Fibroblast of mammary gland (primary cell): Measurements from ENCODE around the gene TMEM163.
"Not testable (repeated sequence)": the region's sequence is repeated elsewhere in the genome, so short reads cannot be mapped to it uniquely, and the experiment has no call there.

Source experiments
- DNase-seq: peaks from one replicate; pipeline ENCODE4 v3.0.0-alpha.2; 2010; ENCODE audit warnings: low read depth
- H3K4me3 ChIP-seq: 2 replicates; pipeline ENCODE4 v1.5.1; 2011; ENCODE audit warnings: low read depth, mild to moderate bottlenecking, low read length, moderate library complexity; ENCODE audit not compliant: control insufficient read depth
- CTCF ChIP-seq: conservative IDR thresholded peaks from 2 replicates; pipeline ENCODE4 v1.5.1; 2011; ENCODE audit warnings: low read depth, low read length, inconsistent platforms; ENCODE audit not compliant: control insufficient read depth, insufficient read depth

The TMEM163 gene

DNA sequence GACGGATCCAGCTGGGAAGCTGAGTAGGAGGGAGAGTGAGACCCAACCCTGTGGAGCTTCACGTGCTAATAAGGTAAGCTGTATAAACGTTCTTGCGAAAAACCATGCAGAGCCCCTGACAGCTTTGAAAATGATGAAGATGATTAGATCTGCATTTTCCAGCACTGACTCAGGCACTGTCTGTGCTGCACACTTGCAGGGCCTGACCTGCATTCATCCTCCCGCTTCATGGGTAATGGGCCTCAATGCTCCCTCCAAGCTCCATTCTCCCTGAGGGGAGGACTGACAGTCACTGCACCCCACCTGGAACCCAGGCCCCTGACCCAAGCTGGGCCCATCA is 205.4 kb downstream of the TMEM163 start:
- no peak for TF ChIP-seq CTCF
- no peak for DNase-seq
- H3K4me3 ChIP-seq, result no peak overlapping the region

GRCh38 chr2:134512734-134513464 is 205.9 kb downstream of the TMEM163 start:
- DNase-seq, result no peak
- no peak for TF ChIP-seq CTCF
- H3K4me3 ChIP-seq, result no peak overlapping the region

DNA sequence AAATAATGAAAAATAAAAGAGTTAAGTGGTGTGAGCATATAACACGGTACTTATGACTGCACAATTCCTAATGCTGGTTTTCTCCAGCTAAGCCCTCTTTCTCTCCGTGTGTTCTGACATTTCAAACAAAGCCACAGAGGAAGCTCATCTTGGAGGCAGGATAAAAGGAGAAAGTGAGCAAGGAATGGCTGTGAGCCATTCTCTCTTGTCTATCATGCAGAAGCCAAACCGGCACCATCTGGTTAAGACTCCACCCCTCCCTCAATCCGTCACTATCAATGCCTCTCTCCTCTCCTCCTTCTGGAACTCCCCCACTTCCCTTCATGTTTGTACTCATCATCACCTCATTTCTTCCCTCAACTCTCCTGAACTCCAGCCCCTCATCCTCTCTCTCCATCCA is 210.4 kb downstream of the TMEM163 start:
- no peak for DNase-seq
- TF ChIP-seq CTCF, result no peak
- no peak overlapping the region for H3K4me3 ChIP-seq

DNA sequence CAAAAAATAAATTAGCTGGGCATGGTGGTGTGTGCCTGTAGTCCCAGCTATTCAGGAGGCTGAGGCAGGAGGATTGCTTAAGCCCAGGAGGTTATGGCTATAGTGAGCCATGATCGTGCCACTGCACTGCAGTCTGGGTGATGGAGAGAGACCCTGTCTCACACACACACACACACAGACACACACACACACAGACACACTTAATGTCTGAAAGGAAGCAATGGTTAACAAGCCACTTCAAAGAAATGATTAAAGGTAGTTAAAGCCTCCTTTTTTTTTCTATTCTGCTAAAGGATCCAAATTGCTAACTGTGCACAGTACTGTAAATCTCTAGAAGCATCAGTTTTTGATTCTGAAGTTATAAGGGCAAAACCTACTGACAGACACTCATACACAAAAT is 211.1 kb downstream of the TMEM163 start:
- no peak for DNase-seq
- no peak overlapping the region for H3K4me3 ChIP-seq
- TF ChIP-seq CTCF, result no peak

DNA sequence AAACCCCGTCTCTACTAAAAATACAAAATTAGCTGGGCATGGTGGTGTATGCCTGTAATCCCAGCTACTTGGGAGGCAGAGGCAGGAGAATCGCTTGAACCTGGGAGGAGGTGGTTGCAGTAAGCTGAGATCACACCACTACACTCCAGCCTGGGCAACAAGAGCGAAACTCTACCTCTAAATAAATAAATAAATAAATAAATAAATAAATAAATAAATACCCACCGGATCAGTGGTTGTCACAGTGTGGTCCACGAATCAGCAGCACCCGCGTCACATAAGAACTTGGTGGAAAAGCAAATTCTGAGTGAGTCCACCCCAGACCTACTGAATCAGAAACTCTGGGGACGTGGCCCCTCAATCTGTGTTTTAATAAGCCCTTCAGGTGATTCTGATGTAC is 211.6 kb downstream of the TMEM163 start:
- H3K4me3 ChIP-seq, DNase-seq: not testable (repeated sequence)

DNA sequence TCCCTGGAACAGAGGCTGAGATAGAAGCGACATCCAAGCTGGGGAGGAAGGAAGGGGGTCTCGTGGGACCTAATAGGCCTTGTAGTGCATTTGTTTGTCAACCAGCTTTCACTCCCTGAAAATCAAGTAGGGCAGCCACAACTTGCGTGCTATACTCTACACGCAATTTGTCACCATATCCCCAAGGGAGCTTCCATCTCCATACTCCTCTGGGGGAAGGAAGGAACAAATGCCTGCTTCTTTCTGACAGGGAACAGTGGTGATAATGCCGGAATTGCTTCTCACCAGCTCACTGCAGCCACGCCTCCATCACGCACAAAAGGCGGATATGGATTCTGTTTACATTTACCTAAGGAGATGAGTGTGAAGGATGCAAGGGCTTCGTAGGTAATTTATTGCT is 213.4 kb downstream of the TMEM163 start:
- no peak for TF ChIP-seq CTCF
- DNase-seq, result no peak
- no peak overlapping the region for H3K4me3 ChIP-seq

GRCh38 chr2:134504586-134505336 is 214.0 kb downstream of the TMEM163 start:
- TF ChIP-seq CTCF, result no peak
- DNase-seq, result no peak
- H3K4me3 ChIP-seq, result no peak overlapping the region
